Amniotic stem cell (primary cell): ENCODE data around the gene B3GNT2.
"Not testable (repeated sequence)": the region's sequence is repeated elsewhere in the genome, so short reads cannot be mapped to it uniquely, and the experiment has no call there.

Source experiments
- DNase-seq: peaks from one replicate; lab custom pipeline; 2025; lab: John Stamatoyannopoulos, UW

Gene B3GNT2

DNA sequence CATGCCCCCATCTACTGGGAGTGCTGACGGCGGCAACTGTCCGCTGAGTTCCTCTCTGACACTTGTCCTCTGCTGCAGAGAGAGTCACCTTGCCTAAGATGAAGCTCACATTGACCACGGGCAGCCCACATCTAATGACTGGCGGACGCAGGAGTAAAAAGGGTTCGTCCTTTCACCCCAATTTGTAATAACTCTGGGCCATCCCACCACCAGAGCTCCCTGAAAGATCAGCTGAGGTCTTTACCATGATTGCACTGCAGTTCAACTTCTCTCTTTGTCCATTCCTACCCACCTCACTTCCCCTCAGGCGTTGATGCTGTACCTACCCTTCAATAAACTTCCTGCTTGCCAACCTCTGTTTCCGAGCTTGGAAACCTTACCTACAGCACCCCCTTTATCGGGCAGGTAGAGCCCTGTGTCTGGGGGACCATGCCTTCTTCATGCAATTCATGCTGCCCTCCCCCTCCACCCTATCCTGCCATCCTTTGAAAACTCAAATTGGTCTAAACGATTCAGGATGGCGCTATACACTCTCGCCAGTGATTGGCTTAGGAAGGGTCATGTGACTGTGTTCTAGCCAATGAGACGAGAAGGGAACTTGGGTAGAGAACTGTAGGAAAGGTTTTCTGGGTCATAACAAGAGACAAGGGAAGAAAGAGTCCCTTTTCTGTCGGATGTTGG, 10.3 kb upstream of the B3GNT2 start:
- no peak for DNase-seq

DNA sequence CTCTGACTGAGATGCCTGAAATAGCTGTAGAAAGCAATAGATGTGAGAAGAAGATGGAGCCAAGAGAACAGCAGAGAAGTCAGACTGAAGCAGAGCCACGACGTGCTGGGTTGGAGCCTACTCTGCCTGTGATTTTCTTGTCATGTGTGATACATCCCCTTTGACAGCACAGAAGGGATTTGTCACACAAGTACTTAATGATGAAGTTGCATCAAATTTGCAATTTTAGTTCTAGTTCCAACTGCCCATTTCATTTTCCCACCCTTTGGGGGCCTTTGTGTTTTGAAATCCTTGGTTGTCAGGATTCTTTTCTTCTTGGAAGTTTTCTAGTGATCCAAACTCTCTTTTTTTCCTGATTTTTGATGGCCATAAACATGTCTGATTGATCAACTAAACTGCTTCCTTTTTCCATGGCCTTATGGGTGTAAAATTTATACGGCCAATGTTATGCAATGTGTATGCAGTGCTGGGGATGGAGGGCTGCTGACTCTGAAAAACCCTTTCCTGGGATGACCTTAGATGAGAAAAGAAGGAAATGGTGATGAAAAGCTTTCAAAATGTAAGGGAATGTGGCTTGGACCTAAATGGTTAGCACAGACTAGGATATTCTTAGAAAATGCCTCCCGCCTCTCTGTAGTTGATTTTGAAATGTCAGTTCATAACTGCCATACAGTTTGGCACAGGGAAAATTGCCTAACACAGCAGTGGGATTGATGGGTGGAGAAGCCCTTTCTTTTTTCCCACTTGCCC, 9.6 kb upstream of the B3GNT2 start:
- no peak for DNase-seq

DNA sequence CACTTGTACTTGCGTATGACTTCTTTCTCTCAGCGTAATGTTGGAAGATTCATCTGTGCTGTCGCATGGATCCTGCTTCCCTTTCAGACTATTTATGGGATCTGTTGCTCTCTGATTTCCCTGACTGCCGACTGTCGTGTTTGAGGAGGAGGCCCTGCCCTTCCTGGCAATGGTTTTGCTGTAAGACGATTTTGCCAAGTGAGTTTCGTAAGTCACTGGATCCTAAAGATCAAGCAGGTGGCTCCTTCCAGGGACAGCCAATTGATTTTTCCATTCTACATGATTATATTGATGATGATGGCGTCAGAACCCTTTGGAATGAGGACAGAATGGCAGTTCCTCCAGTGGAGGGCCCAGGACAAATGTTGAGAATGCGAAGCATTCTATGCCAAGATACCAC, 8.7 kb upstream of the B3GNT2 start:
- DNase-seq: no peak

DNA sequence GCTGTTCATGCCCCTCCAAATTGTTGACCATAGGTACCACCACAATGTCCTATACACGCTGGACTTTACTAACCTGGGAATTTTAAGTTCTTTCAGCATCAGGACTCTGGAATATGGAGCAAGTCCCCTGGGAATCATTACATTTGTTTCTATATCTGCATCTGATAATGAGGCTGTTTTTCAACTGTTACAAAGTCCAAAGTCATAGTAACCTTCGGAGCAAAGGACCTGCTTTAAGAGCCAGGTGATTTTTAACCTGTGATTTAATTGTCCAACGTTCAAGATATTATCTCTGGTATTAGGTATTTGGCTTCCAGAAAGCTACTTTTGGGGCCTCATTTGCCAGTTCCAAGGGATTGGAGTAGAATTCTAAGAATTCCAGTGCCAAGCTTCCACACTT, 7.5 kb upstream of the B3GNT2 start:
- no peak for DNase-seq

DNA sequence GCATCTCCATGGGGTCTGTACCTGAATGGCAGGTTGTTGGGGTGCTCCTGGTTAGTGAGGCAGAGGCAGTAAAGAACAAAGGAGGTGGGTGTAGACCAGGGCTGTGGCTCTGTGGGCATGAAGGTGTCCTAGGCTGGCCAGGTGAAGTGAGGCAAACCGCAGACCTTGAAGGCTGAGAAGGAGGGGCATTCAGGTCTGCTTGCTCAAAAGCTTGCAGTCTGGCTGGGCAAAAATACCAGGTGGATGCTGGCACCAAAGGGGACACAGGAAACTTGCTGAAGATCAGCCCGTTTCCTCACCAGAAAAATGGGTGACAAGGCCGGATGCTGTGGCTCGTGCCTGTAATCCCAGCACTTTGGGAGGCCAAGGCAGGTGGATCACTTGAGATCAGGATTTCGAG, 6.7 kb upstream of the B3GNT2 start:
- no peak for DNase-seq

DNA sequence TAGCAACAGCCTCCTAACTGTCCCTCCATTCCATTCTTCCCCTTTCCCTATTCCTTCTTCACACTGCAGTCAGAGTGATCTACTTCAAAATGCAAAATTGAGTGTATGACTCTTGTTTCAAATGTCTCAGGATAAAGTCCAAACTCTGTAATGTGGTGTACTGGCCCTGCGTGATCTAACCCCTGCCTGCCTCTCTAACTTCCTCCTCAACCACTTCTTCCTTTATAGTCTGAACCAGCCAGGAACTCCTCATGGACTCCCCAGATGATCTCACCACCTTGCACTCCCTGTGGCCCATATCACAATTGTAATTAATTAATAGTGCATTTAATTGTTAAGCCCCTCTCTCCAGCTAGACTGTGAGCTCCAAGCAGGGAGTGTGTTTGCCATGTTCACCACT, 3.1 kb upstream of the B3GNT2 start:
- no peak for DNase-seq

DNA sequence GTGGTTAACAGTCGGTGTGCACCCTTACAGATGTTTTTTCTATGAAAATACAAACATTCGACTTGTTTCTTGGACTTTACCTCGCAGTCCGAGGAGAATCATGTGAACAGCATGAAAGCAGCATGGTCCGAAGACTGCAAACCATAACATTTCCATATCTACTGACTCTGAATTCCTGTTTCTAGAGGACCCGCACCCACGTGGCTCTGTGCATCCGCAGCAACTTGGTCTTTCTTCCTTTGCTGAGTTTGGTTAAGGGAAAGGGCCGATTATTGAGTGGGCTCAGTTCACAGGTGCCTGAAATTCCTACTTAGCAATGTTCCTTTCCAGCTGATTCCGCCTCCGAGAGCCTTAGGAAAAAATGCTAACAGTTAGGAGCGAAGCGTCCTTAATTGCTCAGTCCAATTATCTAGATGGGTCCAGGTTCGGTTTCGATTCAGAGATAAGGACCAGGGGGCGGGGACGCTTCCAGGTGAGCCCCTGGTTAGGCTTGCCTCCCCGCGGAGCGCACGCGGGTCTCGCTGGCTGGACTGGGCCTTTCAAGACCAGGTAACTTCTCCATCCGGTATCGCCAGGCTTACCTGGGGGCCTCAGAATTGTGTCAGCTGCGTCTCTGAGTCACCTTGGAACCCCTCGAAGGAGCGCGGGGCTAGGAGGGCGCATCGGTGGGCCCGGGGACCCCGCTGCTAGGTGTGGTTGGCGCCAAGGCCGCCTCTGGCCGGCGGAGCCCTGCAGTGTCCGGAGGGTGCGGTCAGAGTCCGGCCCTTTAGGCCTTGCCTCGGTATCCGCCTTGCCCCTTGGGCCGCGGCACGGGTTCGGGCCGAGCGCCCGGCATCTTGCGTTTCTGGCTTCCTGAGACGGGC, 1.1 kb upstream of the B3GNT2 start:
- DNase-seq: no peak

DNA sequence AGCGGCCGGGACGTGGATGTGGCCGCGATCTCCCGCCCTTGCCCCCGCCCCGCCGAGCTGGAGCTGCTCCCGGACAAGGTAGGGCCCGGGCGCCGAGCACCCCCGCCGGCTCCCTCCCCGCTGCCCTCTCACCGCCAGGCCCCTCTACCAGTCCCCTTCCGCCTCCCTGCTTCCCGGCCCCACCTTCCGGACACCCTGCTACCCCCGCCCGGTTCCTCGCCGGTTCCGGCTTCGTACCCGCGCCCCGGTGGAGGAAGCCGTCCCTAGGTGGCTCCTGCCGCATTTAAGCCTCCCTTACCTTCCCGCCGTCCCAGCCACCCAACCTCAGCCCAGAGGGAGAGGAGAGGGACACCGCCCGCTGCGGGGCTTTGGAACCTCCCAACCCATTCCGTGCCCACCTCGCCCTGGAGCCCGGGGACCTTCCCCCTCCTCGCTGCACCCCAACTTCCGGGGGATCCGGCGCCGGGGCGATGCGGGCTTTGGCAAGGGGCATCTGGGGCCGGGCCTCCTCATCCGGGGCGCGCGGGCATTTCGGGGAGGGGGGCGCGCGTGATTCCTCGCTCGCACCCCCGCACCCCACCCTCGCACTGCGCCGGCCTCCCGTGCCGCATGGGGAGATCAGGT, 475 bp downstream of the B3GNT2 start:
- DNase-seq: no peak

DNA sequence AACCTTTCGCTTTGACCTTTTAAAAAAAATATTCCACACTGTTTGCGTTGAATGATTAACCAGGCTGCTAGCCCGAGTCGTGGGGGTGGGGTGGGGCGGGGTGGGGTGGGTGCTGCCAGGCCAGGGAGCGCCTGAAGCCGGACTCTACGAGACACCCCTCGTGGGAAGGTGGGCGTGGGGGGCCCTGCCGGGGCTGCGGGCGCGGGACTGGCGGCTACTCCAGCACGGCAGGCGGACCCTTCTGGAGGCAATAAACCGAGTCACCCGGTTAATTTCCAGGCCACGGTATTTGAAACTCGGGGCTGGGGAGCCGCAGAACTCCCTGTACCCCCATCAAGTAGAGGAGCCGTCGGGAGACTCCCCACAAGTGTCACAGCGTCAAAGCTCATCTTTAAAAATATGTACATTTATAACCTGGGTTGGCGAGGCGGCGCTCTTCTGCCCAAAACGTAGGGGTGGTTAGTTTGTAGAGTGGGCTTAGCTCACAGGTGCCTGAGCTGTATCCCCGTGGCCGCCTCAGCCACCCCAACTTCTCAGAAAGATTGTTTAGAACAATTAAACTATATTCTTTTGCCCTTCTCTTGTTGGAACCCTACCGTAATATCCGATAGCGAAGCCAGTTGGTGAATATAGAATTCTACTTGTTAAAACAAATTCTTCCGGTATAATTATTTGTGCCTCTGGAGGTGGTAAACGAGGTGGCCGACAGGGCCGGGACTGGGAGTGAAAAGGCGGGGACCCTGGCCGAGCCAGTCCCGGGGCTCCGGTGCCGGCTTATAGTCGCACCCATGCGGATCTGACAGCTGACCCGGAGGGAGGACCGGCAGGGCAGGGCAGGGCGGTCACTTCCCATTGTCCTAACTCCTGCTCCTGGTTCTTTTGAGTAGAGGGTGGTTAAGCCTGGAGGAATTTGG, 1.4 kb downstream of the B3GNT2 start:
- DNase-seq: no peak

DNA sequence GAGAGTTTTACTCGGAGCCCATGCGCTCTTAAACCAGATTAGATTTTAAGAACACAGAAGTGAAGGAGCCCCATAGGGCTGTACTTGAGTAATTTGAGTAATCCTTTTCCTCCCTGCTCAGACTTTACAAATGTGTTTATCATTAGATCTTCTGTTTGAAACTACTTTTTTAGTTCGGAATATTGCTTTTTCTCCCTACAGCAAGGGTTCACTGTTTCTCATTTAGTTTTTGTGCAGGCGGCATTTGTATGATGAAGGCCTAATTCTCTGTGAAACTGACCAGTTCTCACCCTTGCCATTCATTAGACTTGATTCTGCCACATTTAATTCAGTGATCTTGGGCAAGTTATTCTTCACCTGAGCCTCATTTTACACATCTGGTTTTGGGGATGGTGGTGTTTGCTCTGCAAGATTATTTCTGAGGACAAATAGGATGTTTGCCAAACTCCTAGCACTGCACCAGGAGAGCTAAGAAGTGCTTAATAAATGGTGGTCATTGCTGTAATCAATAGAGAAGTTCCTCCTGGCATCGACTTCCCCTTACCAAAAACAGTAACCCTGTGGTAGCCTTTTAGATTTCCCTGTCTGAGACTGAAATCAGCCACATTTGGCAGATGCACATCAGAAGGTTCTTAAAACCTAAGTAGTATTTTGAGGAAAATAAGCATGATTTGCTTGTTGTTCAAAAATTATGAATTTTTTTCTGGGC, 2.2 kb downstream of the B3GNT2 start:
- no peak for DNase-seq

DNA sequence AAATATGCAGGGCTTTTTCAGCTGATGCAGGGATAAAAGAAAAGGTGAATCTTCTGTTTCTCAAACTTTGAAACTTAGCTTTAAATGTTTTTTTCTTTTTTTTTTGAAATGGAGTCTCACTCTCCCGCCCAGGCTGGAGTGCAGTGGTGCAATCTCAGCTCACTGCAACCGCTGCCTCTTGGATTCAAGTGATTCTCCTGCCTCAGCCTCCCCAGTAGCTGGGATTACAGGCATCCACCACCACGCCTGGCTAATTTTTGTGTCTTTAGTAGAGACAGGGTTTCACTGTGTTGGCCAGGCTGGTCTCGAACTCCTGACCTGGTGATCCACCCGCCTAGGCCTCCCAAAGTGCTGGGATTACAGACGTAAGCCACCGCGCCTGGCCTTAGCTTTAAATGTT, 2.9 kb downstream of the B3GNT2 start:
- not testable (repeated sequence) for DNase-seq

DNA sequence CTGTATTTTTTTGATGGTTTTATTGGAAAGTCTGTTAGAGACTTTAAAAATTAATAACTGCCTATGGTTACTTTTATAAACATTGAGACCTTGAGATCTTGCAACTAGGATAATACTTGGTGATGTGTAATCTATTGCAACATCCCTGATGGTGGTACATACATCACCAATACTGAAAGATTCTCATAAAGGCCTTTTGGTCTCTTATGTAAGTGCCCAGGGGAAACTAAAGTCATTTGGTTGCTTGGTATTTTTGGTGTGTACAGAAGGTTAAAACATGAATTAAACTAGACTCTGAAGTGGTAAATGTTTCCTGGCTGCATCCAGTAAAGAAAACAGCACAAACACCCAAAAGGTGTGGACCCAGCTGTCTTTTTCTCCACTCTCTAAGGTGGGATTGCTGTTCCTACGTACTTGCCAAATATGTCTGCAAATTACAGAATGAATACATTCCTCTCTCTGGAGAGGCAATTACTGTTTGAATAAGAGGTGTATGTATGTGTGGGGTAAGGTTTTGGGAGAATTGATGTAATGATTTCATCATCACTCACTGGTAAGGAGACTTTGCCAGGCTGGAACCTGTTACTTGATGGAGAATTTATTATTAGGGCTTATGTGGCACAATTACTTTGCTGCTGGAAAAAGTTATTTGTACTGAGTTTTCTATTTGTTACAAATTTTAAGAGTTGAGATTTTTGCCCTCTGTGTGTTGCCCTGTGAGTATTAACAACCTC, 3.6 kb downstream of the B3GNT2 start:
- no peak for DNase-seq

DNA sequence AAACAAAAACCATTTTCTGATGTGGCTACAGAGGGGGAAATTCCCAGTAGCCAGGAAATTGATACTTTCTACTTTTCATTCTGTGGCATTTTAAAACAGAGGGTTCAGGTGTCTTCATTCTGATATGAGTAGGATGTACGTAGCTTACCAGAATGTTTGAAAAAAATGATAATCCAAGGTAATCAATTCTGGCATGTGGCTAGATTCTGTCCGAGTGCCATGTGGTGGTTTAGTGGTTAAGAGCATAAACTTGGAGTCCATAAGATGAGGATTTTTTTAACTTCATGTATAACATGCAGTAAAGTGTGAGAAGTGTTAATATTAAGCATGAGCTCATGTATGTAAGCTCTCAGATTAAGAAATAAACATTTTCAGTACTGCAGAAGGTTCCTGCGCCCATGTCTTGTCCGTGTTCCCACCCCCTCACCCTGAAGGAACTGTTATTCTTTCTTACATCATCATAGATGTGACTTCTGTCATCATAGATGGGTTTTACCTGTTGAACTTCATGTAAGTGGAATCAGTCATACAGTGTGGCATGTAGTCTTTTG, 4.5 kb downstream of the B3GNT2 start:
- no peak for DNase-seq

DNA sequence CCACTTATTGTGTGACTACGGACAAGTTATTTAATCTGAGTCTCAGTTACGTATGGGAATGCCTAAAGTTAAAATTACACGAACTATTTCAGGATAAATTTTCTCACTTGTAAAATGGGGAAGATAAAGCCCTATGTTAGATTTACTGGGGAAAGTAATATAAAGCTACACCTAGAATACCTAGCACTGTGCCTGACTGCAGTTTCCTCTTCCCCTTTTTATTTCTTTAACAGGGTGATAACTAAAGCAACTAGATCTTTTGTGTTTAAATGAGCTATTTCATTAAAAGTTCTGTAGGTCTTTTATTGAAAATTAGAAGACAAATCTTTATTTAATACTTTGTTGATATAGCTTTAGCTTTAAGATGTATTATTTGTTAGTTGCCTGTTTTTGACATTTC, 5.0 kb downstream of the B3GNT2 start:
- DNase-seq: no peak

DNA sequence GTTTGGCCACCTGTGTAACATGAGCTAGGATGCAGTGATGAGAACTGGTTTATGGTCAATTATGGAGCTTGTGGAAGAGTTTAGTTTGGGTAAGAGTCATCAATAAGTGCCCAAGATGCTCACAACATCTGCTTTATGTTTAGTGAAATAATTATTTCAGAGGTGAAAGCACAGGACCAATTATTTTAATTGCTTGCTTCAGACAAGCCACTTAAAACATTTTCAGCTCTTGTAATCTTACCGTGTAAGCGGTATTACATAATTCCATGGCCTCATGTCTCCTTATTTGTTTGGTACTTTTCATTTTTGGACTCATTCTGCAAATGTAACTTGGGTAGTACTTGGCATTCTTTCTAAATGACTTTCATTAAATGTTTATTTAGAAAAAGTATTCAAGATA, 5.4 kb downstream of the B3GNT2 start:
- no peak for DNase-seq

DNA sequence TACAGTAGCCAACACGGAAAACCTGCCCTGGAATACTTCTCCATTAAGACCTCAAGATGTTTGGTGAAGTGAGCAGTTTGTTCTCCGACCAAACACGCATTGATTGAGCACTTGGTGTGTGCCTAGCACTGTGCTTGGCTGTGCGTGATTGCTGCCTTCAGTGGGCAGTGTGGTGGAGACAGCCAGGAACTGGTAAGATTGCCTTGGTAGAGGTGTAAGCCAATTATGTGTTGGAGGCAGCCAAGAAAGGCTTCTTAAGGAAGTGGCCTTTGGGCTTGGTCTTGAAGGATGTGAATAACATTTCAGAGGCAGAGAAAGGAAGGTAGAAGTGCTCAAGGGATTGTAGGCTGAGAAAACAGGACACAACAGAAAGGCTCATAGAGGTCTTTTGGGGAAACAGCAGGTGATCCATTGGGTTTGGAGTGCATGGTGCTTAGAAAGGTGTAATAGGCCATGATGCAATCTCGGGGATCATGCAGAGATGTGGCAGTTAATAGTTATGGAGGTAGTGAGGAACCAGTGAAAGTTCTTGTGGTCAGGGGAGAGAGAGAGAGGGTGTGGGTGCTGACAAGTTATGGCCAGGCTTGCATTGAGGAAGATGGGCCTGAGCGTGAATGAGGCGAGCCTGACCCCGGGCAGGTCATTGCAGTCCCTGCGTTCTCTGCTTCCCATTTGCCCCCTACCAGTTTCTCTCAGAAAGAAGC, 6.3 kb downstream of the B3GNT2 start:
- no peak for DNase-seq

DNA sequence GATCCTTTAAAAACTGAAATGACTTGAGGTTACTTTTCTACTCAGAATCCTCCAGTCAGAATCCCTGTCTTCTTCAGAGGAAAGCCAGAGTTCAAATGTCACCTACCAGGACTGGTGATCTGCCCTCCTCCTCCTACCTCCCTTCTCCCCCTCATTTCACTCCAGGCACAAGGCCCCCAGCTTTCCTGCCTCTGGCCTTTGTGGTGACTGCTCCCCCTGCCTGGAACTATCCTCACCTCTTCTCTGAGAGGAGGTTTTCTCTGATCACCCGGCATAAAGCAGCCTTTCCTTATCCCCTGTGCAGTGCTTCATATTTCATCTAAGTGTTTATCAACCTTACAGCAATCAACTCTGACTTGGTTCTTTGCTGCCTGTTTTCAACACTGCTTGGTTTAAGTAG, 6.8 kb downstream of the B3GNT2 start:
- no peak for DNase-seq

DNA sequence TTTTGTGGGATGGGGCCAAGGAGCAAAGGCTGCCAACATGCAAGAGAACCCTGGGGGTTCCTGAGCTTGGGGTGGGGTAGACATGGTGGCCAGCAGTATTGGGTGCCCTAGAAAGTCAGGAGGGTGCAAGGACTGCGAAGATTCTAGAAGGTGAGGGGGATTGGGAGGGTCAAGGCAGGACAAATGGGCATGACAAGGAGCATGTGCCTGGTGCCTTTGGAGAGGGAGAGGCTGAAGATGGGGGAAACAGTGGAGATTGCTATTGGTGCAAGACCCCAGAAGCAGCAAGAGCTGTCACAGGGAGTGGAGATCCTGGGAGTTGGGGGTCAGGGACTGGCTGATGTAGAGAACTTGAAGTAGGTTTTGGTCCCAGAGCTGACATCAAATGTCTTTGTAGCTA, 7.5 kb downstream of the B3GNT2 start:
- no peak for DNase-seq

DNA sequence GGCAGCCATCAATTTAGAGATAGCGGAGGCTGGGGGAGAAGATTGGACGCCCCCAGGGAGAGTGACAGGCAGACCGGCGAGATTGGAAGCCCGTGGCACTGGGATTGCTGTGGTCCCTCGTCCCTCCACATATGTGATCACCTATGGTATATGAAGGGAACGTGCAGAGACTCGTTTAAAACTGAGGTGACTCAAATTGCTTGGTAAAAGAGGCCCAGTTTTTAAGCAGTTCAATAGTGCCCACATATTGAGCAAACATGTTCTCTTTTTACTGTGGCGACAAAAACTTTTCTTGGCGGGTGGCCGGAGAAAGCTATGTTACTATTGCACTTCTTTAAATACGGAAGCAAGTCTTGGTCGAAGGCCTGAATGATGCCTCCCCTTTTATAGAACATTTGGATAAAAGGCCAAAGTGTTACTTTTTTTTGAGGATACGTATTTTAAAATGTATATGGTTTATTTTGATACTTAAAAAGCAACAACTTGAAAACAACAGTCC, 9.1 kb downstream of the B3GNT2 start:
- DNase-seq: no peak
